Cardiac muscle cell (in vitro differentiated cells and primary cell): ENCODE data around the gene ZNF628. TPM values are rescaled to one million over a fixed set of nuclear protein-coding genes. Genes with fewer than 3 reads are reported as not detected.

Experiments used
- DNase-seq, 2 donors: peaks; one replicate each; pipeline versions ENCODE4 v3.0.0 to v3.0.0-alpha.2; 2010 to 2017; ENCODE audit warnings: low read depth in 1 of 2, low spot score in 1 of 2
- H3K27ac ChIP-seq: fragments of 200-600 bp; sonication (generic); 2 replicates; pipeline ENCODE4 v1.5.1; 2016
- H3K27me3 ChIP-seq: fragments of 200-600 bp; sonication (generic); 2 replicates; pipeline ENCODE4 v1.6.0; 2016; ENCODE audit warnings: control low read depth
- H3K36me3 ChIP-seq: fragments of 200-600 bp; sonication (generic); 2 replicates; pipeline ENCODE4 v1.5.1; 2016; ENCODE audit warnings: control low read depth
- H3K4me1 ChIP-seq: fragments of 200-600 bp; sonication (generic); 2 replicates; pipeline ENCODE4 v1.8.1; 2017; ENCODE audit warnings: low read depth, mild to moderate bottlenecking, mixed run types
- H3K4me3 ChIP-seq: fragments of 200-600 bp; sonication (generic); 2 replicates; pipeline ENCODE4 v1.5.1; 2016; ENCODE audit warnings: mild to moderate bottlenecking
- H3K9me3 ChIP-seq: fragments of 200-600 bp; sonication (generic); 2 replicates; pipeline ENCODE4 v1.5.1; 2017; ENCODE audit warnings: low read depth, mild to moderate bottlenecking, control low read depth
- CTCF ChIP-seq: IDR thresholded peaks from 2 replicates; pipeline ENCODE4 v1.5.1; 2012; ENCODE audit warnings: low read depth, mild to moderate bottlenecking, low read length
- polyA plus RNA-seq: library from polyadenylated mRNA; unstranded; fragments of >200 nt; fragmentation: Nextera tagmentation; extraction: Ambion mirVana; gene quantifications from 2 replicates; pipeline ENCODE4 v1.2.1, GENCODE V29; 2016
- total RNA-seq: library from RNA; depleted of rRNA; stranded (reverse); fragments of >200 nt; gene quantifications from 2 replicates; pipeline ENCODE4 v1.2.3, GENCODE V29; 2016

Gene ZNF628
- total and polyA plus RNA-seq, 2 experiments from 2014 or later: 0.95 to 15.7 TPM

- Histone ChIP-seq H3K4me3 (peak within 1 kb of the TSS; percentile 65), H3K27me3 (no peaks in the 10 kb centered on the region), H3K36me3 (no peaks in the 10 kb centered on the region), H3K4me1 (no peaks in the 10 kb centered on the region), H3K9me3 (no peaks in the 10 kb centered on the region), H3K27ac (peak within 1 kb of the TSS; percentile 91)
- TF ChIP-seq CTCF: no peak
- peak; percentile 100 for DNase-seq
These were observed 15.0 kb upstream of the ZNF628 start, which contains the start of gene ISOC2 for GRCh38 chr19:55461259-55461973. ISOC2 (minus strand) TSS chr19:55461642; CDS start chr19:55456486, 5,156 bp downstream.

- Histone ChIP-seq H3K9me3 (no peaks in the 10 kb centered on the region), H3K27me3 (no peaks in the 10 kb centered on the region), H3K36me3 (no peaks in the 10 kb centered on the region), H3K4me3 (peak overlapping the region; percentile 26), H3K4me1 (no peaks in the 10 kb centered on the region), H3K27ac (peak overlapping the region; percentile 29)
- no peak for TF ChIP-seq CTCF
- peak in 1 of 2 donors; percentile 66 for DNase-seq
These were observed 14.3 kb upstream of the ZNF628 start for GRCh38 chr19:55461974-55462626.

- DNase-seq: no peak
- no peaks in the 10 kb centered on the region for H3K27me3 ChIP-seq
- no peak overlapping the region for H3K4me3 ChIP-seq
- no peak overlapping the region for H3K27ac ChIP-seq
- H3K36me3 ChIP-seq: no peaks in the 10 kb centered on the region
- H3K9me3 ChIP-seq: no peaks in the 10 kb centered on the region
- H3K4me1 ChIP-seq: no peaks in the 10 kb centered on the region
- TF ChIP-seq CTCF: no peak
These were observed 13.7 kb upstream of the ZNF628 start for GRCh38 chr19:55462722-55463121.

- Histone ChIP-seq H3K4me1 (no peaks in the 10 kb centered on the region), H3K27me3 (no peaks in the 10 kb centered on the region), H3K36me3 (no peaks in the 10 kb centered on the region), H3K9me3 (no peaks in the 10 kb centered on the region), H3K27ac (no peak overlapping the region), H3K4me3 (no peak overlapping the region)
- no peak for TF ChIP-seq CTCF
- DNase-seq: no peak
These were observed 12.8 kb upstream of the ZNF628 start for GRCh38 chr19:55463583-55464031.

GRCh38 chr19:55464039-55464661, 12.3 kb upstream of the ZNF628 start:
- Histone ChIP-seq H3K4me3 (no peak overlapping the region), H3K27ac (no peak overlapping the region), H3K36me3 (no peaks in the 10 kb centered on the region), H3K27me3 (no peaks in the 10 kb centered on the region), H3K9me3 (no peaks in the 10 kb centered on the region), H3K4me1 (no peaks in the 10 kb centered on the region)
- no peak for DNase-seq
- TF ChIP-seq CTCF: no peak
